Hippocampal formation (tissue), 2 donors: Measurements from ENCODE around the gene PLCG2.
"Not testable (repeated sequence)": the region's sequence is repeated elsewhere in the genome, so short reads cannot be mapped to it uniquely, and the experiment has no call there.

ENCODE experiments used
- DNase-seq, 2 donors: peaks; one replicate each; lab custom pipeline; 2025; lab: John Stamatoyannopoulos, UW

The PLCG2 gene

DNA sequence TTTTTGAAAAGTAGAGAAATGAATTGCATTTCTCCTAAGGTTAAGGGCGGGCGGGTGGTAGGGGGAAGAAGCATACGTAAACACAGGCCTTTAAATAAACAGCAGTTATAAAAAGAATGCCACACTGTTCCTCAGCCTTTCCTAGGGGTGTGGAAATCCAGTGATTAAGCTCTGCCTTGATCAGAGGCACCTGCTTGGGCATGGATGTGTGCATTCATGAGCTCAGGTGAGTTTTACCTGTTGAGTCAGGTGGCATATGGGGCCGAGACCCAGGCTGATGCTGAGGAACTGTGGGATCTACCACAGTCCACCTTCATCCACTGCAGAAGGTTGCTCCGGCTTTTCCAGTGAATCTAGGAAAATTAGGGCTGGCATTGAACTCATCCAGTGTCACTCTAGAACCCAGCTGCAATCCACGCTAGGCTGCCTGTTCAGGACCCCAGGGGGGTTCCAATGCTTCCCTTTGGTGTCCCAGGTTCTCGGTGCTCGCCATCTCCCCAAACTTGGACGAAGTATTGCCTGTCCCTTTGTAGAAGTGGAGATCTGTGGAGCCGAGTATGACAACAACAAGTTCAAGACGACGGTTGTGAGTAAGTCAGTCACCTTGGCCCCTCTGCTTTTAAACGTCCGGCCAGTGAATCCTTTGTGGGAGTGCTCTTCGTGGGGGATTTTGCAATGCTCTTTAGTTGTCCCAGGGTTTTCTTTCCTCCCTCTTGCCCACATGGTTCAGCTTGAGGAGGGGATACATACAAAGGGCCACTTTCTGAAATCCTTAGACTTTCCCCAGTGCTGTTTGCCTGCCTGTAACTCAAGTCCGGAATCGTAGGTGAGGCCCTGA is 159.5 kb downstream of the PLCG2 start:
- DNase-seq, result no peak

DNA sequence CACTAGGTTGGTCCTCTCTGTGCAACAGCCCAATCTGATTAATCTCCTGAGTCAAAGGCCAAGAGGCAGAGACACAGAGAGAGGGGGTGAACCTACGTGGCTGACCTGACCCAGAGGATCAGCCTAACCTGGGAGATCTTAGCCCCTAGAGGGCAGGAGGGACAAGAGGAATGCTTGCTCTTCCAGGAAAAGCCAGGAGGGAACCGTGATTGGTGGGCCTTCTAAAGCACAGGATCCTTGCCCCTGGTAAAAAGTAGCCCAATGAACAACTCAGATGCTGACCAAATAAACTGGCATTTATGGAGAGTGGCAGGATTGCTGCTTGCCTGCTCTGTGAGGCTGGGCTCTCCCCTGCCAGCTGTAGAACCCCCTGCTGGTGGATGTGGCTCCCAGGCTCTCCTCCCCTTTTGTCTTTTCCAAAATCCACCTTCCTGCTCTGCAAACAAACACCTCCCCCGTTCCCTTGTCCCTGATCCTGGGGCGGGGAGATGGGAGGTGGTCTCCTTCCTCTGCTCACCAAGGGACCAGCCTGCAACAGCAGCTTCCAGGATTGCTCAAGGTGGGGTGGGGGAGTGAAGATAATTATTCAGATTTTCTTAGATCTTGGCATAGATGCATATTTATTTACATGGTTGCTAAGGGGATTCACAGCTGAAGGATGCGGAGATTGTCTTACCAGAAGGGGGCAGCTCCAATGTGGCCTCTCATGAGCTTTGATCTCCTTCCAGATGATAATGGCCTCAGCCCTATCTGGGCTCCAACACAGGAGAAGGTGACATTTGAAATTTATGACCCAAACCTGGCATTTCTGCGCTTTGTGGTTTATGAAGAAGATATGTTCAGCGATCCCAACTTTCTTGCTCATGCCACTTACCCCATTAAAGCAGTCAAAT is 160.3 kb downstream of the PLCG2 start:
- no peak for DNase-seq

DNA sequence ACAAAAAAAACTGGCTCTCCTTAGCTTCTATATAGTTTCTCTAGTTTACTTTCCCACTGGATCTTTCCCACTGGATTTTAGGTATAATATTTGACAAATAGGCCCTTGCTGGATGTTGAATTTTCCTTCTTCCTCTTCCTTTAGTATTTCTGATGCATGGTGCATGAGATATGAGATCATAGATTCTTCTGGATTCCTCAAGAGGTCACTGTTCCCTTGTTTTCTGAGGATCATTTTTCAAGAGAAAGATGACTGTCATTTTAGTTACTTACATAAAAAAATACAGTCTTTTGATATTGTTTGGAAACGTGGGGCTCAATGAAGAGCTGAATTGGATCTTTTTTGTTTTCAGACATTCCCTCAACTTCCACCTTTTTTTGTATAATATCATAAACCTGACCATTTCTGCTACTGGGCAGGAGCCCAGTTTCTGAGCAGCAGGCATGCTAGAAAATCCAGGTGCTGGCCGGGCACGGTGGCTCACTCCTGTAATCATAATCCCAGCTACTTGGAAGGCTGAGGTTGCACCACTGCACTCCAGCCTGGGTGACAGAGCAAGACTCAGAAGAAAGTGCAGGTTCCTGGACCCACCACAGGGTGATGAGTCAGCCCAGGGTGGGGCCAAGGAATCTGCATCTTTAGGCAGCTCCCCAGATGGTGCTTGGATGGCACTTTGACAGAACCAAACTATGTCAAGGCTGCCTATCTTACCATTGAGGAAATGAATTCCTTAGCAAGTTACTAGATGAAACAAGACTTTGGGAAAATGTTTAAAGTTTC is 161.9 kb downstream of the PLCG2 start:
- DNase-seq, result peak in 1 of 2 donors; percentile 22

DNA sequence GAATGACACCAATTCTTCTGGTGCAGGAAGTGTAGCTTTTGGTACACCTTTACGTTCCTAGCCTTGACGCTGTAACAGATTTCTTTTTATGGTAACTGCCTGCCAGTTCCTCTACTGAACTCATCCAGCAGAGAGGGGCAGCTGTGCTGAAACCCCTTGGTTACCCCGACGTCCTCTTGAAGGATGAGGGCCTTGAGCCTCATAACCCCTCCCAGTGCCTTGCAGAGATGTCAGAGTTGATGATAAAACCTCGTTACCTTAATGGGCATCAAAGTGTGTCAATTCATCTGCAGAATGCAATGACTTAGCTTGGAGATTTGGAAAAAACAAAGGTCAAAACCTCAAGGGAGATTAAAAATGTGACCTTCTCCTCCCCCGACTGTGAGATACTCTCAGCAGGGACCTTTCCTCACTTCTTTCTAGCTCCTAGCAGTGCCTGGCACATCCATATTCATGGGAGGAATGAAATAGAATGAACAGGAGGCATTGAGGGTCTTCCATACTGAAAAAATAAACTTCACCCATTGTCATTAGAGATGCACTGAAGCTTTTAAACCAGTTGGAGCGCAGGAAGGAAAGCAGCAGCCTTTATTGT is 163.0 kb downstream of the PLCG2 start:
- no peak for DNase-seq

DNA sequence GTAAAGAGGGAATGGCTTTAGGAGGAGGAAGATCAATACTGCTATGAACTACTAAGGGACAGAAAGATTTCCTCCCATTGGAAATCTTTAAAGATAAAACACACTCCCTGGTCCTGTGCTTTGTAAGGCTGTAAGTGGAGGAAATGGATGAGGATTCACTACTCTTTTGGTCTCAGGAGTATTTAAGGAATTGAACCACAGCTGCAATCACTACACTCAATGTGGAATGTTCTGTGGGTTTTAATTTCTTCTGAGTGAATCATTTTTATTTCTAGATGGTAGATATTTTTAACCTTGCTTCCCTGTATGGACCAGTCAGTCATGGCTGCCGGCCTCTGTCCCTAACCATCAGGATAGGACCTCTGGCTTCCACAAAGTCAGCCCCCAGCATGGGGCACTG is 166.6 kb downstream of the PLCG2 start:
- DNase-seq, result no peak

DNA sequence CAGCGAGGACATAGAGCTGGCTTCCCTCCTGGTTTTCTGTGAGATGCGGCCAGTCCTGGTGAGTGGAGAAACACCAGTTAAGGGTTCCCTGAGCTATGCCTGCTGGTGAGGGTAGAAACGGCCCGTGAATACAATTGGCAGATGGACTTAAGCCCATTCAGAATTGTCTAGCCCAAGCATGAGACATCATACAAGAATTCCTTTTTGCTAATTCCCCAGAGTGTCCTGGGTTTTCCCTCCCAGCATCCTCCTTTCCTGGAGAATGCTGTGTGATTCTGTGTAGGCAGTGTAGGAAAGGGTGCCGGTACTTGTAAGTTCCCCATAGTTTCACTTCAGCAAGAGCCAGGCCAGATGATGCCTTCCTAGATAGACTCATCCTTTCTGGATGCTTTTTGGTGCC is 167.1 kb downstream of the PLCG2 start:
- no peak for DNase-seq

DNA sequence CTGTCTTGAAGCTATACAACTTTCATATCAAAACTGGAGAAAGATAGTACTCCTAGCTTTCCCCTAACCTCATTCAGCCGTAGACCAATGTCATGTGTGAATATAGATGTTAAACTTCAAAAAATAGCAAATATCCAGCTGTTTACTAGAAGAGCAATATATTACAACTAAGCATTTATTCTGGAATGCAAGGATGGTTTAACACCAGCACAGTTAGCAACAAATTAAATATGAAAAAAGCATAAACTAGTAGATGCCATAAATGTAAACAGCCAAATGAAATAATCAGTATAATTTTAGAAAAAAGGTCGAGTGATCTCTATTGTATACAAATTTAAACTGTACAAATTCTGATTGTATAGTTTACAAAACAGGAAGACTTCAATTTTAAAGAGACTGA is 172.5 kb downstream of the PLCG2 start:
- DNase-seq, result no peak

DNA sequence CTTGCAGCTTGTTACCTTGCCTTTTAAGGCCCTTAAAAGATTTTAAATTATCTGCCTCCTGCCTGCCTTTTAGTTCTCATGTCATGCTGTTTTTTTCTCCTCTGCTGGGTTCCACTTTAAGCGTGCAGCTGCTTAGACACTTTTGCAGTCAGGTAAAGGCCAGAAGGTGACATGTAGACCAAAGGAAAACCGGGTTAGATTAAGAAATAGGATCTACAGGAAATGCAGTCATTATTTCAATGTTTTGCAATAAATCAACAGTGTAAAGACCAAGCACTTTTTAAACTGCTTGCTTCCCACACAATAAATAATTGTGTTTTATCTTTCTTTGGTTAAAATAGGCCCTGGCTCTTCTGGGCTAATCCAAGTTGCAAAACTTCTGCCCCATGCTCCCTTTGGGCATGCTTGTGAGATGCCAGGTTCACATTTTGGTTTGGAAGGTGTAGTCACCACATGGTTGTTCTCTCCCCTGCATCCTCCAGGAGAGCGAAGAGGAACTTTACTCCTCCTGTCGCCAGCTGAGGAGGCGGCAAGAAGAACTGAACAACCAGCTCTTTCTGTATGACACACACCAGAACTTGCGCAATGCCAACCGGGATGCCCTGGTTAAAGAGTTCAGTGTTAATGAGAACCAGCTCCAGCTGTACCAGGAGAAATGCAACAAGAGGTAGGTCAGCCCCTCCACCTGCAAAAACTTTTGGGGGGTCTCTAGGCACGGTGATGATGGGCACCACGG is 177.3 kb downstream of the PLCG2 start:
- no peak for DNase-seq

DNA sequence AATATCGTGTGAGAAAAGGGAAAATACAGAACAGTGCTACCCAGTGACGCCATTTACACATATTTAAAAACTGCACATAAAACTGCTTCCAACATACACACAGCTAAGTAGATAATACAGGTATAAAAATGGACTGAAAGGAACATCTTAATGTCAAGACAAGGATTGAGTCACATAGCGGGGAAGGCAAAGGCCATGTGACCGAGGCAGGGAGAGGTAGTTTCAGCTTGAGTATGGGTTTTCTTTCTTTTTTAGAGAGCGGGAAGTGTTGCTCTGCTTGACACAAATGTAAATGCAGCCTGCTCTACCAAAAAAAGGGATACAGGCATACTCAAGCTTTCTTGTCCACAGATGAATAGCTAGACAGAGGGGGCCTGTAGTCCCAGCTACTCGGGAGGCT is 185.7 kb downstream of the PLCG2 start:
- no peak for DNase-seq

DNA sequence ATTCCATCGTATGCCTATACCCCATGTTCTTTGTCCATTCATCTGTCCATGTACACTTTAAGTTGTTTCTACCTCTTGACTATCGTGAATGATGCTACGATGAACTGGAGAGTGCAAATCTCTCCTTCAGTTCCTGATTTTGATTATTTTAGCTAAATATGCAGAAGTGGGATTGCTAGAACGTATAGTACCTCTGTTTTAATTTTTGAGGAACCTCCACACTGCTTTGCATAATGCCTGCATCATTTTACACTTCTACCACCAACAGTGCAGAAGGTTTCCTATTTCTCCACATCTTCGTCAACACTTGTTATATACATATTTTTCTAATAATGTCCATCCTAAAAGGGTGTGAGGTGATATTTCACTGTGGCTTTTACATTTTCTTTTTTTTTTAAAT is 188.3 kb downstream of the PLCG2 start:
- DNase-seq, result no peak

DNA sequence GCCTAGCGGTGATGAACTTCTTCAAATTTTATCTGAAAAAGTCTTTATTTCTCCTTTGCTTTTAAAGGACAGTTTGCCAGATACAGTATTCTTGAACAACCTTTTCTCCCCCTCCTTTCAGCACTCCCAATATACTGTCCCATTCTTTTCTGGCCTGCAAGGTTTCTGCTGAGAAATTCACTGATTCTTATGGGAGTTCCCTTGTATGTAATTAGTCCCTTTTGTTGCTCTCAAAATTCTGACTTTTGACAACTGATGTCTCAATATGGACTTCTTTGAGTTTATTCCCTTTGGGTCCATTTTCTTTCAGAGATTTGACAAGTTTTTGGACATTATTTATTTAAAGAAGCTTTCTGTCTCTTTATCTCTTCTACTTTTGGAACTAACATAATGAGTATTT is 192.8 kb downstream of the PLCG2 start:
- no peak for DNase-seq

DNA sequence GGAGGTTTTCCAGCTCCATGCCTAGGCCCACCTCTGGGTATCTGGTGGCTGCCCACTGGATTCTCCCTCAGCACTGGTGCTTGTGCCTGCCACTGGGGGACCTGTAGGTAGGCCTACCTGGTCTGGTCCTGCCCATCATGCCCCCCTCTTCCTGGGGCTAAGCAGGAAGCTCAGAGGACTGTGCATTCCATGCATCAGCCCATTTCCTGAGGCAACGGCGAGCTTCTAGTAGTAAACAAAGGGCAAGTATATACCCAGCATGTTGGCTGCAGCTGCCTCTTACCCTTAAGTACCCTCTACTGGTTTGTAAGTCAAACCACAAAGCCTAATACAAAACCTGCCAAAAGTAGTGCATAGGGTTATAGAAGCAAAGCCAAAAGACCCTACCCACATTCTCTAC is 194.6 kb downstream of the PLCG2 start:
- DNase-seq, result no peak

DNA sequence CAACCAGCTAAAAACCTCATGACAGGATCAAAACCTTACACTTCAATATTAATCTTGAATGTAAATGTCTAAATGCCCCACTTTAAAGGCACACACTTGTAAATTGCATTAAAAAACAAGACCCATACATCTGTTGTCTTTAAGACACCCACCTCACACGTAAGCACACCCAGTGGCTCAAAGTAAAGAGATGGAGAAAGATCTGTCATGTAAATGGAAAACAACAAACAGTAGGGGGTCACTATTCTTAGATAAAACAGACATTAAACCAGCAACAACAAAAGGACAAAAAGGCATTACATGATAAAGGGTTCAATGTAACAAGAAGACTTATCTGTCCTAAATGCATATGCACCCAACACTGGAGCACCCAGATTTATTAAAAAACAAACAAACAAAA is 196.5 kb downstream of the PLCG2 start:
- no peak for DNase-seq

DNA sequence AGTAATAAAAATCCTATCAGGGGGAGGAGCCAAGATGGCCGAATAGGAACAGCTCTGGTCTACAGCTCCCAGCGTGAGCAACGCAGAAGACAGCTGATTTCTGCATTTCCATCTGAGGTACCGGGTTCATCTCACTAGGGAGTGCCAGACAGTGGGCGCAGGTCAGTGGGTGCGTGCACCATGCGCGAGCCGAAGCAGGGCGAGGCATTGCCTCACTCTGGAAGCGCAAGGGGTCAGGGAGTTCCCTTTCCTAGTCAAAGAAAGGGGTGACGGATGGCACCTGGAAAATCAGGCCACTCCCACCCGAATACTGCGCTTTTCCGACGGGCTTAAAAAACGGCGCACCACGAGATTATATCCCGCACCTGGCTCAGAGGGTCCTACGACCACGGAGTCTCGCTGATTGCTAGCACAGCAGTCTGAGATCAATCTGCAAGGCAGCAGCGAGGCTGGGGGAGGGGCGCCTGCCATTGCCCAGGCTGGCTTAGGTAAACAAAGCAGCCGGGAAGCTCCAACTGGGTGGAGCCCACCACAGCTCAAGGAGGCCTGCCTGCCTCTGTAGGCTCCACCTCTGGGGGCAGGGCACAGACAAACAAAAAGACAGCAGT is 198.3 kb downstream of the PLCG2 start:
- not testable (repeated sequence) for DNase-seq

DNA sequence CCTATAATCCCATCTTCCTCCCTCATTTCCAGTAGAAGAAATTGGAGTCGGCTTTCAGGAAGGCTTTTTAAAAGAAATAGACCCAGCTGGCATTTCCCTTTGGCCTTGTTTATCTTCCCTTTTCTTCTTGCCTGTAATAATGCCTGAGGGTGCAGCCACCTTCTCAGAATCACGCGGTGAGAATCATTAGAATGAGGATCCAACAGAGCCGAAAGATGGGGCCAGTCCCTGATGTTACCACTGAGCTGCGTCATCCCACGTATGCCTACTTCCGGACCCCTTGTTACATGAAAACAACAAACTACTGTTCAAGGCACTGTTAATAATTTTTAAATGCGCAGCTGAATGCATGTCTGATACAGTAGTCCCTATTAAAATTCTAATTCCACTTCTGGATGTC is 208.0 kb downstream of the PLCG2 start:
- DNase-seq, result no peak

DNA sequence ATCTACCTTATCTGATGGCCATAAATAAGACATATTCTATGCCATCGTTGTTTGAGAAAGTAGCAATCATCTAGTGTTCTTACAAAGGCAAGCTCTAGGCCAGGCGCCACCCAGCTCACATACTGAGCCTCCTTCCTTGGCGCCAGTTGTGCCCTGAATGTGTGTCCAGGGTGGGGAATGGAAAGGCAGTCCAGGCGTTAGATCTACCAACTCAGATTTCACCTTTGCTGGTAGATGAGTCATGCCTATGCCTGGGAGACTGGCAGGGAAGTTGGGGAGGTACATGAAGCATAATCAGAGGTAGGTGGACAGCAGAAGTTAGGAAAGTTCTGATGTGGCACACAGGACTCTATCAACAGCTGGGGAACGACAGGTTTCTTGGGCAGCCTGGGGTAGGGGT is 208.6 kb downstream of the PLCG2 start:
- DNase-seq, result no peak

DNA sequence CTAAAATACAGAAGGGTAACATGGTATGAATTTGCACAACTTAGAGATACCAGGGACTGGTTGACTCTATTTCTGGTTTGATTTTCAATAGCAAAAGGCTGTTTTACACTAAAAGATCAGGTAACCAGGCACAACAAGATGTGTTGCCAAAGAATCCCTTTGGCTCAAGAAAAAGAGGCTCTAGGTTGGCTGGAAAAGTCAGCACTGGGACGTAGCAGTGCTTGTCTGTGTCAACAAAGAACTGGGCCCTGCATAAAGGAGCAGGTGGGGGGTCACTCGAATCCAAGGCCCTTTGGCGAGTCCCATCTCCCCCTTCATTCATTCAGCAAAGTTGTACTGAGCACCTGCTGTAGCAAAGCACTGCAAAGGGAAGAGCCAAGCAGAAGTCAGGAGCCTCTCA is 213.8 kb downstream of the PLCG2 start:
- DNase-seq, result no peak

DNA sequence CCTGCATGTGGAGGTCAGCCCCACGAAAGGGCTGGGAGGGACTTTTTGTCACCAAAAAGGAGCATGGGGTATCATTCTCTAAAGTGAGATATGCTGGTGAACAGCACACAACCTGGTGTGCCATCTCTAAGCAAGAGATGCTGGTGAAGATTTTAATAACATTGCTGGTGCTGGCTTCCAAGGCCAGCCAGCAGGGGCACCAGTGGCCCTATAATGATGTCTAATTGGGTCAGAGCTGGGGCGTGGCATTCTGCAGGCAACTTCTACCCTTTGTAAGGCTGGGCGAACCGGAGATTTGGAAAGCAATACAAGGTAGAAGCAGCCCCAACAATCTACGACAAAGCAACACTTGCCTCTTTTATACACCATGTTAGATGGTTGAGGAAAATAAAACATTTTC is 215.4 kb downstream of the PLCG2 start:
- no peak for DNase-seq

DNA sequence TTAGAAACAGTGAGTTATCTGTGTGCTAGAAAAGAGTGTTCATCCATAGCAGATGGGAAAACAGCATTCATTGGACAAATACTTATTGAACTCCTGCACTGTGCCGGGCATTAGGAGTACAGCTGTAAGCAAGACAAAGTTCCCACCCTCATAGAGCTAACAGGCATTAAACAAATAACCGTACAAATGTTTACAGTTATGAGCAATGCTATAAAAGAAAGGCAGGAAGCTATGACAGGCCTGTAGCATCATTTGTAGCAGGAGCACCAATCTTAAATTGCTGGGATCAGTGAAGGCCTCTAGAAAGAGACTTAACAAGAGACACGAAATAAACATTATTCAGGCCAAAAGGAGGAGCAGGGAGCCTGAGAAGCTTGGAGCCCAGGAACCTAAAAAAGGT is 216.6 kb downstream of the PLCG2 start:
- no peak for DNase-seq

DNA sequence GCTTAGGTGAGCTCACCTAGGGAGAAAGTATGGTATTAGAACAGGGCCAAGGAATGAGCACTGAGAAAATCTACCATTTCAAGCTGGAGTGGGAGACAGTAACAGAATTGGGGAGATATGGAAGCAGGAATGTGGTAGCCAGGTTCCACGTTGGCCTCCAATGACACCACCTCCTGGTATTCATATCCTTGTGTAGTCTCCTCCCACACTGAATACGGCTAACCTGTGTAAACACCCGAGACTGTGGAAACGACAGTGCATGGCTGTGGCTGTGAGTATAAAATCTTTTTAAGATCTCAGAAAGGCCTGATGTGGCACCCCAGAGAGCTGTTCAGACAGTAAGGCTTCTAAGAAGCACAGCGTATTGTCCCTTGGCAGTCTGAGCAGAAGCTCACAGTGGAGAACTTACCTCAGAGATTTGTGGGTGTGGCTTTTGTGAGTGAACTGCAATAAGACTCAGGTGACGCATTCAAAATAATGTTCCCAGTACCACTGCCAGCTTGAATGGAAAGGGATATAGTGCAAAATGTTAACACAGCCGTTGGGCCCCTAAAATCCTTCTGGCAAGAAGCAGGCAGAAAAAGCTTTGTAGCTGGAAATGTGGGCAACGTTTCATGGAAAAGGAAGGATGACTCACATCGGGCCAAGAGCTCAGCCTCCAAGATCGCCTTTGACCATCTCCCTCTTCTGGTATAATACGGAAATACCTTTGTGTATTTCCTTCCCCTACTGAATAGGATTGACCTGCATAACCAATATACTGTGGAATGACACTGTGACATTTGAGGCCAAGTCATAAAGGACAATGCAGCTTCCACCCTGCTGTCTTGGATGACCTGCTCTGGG is 217.8 kb downstream of the PLCG2 start:
- no peak for DNase-seq
